Measurements from ENCODE around the gene PDE1C.

DNA sequence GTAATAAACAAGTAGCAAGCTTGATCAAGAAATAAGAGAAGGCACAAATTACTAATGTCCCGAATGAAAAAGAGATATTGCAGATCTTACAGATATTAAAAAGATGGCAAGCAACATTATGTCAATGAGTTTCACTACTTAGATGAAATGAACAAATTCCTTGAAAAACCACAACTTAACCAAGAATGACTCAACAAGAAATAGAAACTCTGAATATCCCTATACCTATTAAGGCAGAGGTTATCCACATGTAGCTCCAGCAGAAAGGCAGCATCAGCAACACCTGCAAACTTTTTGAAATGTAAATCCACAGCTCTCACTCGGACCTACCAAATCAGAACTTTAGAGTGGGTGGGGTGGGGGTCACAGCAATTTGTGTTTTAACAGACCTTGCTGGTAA is 33.6 kb downstream of the PDE1C start:
- TF ChIP-seq, protein P1, sequence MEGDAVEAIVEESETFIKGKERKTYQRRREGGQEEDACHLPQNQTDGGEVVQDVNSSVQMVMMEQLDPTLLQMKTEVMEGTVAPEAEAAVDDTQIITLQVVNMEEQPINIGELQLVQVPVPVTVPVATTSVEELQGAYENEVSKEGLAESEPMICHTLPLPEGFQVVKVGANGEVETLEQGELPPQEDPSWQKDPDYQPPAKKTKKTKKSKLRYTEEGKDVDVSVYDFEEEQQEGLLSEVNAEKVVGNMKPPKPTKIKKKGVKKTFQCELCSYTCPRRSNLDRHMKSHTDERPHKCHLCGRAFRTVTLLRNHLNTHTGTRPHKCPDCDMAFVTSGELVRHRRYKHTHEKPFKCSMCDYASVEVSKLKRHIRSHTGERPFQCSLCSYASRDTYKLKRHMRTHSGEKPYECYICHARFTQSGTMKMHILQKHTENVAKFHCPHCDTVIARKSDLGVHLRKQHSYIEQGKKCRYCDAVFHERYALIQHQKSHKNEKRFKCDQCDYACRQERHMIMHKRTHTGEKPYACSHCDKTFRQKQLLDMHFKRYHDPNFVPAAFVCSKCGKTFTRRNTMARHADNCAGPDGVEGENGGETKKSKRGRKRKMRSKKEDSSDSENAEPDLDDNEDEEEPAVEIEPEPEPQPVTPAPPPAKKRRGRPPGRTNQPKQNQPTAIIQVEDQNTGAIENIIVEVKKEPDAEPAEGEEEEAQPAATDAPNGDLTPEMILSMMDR (IDR thresholded peaks at IDR 0.05), result no peak
- no peak for TF ChIP-seq POLR2A (IDR thresholded peaks at IDR 0.05)
